HG02885 (cell line): ENCODE results near the gene SHC2.
"Not testable (repeated sequence)": the region's sequence is repeated elsewhere in the genome, so short reads cannot be mapped to it uniquely, and the experiment has no call there.

ENCODE experiments used
- ATAC-seq: cut with Tn5 transposase; IDR thresholded peaks from one replicate; pipeline ENCODE4 v1.9.1; 2021; ENCODE audit warnings: mild to moderate bottlenecking; ENCODE audit not compliant: unreplicated experiment, poor library complexity

SHC2 gene

DNA sequence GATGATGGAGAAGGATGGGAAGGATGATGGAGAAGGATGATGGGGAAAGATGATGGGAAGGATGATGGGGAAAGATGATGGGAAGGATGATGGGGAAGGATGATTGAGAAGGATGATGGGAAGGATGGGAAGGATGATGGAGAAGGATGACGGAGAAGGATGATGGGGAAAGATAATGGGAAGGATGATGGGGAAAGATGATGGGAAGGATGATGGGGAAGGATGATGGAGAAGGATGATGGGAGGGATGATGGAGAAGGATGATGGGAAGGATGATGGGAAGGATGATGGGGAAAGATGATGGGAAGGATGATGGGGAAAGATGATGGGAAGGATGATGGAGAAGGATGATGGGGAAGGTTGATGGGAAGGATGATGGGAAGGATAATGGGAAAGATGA, 66.0 kb downstream of the SHC2 start:
- not testable (repeated sequence) for ATAC-seq

DNA sequence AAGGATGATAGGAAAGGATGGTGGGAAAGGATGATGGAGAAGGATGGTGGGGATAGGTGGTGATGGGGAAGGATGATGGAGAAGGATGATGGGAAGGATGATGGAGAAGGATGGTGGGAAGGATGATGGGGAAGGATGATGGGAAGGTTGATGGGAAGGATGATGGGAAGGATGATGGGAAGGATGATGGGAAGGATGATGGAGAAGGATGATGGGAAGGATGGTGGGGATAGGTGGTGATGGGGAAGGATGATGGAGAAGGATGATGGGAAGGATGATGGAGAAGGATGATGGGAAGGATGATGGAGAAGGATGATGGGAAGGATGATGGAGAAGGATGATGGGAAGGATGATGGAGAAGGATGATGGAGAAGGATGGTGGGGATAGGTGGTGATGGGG, 67.3 kb downstream of the SHC2 start:
- not testable (repeated sequence) for ATAC-seq

DNA sequence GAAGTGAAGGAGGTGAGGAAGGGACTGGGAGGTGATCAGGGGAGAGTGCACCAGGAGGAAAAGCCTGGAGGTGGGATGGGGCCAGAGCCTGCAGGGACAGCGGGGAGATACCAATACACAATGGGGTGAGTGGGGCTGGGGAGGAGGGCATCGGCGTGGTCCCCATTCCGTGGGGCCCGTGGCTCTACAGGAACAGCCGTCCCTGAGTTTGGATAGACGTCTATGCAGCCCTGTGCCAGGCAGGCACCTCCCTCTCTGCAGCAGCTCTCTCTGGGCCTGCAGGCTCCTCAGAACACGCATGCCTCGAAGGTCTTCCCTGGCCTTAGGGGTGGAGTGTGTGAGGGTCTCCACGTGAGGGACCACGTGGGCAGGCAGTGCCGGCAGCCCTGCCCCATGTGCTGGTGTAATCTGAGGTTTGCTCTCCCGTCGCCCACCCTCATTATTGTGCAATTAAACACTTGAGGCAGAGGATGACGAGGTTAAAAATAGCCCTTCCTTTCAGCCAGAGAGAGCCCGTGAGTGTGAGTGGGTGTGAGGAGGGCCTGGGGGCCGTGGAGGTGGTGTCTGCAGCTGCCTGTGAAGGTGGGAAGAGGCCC, 68.4 kb downstream of the SHC2 start:
- no peak for ATAC-seq

GRCh38 chr19:391726-392374, 69.0 kb downstream of the SHC2 start:
- ATAC-seq: no peak

GRCh38 chr19:391207-391557, 69.7 kb downstream of the SHC2 start:
- ATAC-seq: no peak

DNA sequence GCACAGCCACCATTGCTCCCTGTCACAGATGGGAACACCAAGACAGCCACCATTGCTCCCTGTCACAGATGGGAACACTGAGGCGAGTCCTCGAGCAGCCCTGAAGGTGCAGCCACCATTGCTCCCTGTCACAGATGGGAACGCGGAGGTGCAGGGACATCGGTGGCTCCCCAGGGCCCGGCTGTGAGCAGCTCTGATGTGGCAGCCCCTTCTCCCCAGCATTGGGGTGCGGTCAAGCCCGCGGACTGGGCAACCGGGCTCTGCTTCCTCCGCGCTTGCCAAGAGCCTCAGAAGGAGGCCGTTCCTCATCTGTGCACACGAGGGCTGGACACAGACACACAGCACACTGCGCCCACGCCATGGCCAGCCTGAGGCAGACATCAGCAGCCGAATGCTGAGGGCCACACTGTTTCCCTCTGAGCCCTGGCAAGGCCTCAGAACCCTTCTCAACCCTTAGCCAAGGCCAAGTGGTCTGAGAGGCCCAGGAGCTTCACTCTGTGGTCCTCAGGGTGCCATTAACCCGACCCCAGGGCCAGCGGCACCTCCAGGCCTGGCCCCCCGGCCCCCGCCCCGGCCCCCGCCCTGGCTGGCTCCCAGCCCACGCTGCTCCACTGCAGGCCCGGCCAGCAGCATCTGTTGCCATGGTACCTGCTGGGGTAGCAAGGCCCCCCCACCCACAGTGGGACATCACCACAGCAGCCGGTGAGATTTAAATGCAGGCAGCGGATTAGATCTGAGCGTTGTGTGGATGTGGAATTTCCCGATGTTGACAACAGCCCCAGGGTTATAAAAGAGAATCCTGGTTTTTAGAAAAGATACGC, 70.2 kb downstream of the SHC2 start:
- ATAC-seq: no peak

- ATAC-seq: no peak
These were observed 70.9 kb downstream of the SHC2 start for GRCh38 chr19:389935-390289.

DNA sequence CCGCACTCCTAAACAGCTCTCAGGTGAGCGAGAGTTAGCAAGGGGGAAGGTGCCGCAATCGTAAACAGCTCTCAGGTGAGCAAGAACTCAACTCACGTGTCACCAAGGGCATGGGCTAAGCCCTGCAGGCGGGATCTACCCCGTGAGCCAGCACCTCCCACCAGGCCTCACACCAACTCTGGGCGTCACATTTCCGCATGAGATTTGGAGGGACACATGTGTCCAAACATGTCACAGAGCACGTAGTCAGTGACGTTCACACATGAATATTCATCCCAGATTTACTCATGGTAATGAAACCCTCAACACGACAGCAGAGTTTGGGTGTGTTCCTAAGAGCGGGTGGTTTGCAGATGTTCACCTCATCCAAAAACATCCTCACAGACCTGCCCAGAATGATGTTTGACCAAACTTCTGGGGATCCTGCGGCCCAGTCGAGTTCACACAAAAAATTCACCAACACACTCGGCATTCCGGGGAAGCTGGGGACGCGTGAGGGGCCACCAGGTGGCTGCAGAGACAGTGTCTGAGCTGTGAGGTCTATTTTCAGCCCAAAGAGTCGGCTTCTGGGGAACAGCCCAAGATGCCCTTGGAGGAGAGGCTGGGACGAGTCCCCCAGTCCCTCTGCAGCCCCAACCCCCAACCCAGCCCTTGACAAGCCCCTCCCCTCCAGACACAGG, 71.4 kb downstream of the SHC2 start:
- no peak for ATAC-seq

DNA sequence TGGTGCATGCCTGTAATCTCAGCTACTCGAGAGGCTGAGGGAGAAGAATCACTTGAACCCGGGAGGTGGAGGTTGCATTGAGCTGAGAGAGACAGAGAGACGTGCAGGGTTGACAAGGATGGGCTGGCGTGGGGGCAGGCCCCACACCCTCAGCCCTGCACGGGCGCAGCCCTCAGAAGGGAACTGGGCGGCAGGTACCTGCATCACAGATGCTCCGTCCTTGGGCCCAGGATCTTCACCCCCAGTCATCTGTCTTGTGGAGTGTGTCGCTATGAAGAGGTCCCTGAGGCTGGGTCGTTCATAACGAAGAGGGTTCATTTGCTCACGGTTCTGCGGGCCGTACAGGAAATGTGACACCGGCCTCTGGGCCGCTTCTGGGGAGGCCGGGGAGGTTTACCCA, 72.1 kb downstream of the SHC2 start:
- no peak for ATAC-seq

- ATAC-seq: no peak
These were observed 73.1 kb downstream of the SHC2 start for GRCh38 chr19:387777-388176.

- ATAC-seq: not testable (repeated sequence)
These were observed 74.1 kb downstream of the SHC2 start for GRCh38 chr19:386632-387301.

DNA sequence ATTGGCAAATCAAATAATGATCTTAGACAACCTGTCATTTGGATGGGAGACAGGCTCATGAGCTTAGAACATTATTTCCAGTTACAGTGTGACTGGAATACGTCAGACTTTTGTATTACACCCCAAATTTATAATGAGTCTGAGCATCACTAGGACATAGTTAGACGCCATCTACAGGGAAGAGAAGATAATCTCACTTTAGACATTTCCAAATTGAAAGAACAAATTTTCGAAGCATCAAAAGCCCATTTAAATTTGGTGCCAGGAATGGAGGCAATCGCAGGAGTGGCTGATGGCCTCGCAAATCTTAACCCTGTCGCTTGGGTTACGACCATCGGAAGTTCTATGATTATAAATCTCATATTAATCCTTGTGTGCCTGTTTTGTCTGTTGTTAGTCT, 74.6 kb downstream of the SHC2 start:
- not testable (repeated sequence) for ATAC-seq

DNA sequence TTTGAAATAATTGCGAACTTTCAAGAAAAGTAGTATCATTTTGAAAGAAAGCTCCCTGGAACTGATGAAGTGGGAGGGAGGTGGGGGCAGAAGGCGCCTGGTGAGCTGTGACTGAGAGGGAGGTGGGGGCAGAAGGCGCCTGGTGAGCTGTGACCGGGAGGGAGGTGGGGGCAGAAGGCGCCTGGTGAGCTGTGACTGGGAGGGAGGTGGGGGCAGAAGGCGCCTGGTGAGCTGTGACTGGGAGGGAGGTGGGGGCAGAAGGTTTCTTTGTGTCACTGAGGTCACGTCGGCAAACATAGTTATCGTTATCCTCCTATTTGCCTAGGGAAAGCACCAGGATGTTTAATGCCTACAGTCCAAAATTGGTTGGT, 76.0 kb downstream of the SHC2 start:
- no peak for ATAC-seq

DNA sequence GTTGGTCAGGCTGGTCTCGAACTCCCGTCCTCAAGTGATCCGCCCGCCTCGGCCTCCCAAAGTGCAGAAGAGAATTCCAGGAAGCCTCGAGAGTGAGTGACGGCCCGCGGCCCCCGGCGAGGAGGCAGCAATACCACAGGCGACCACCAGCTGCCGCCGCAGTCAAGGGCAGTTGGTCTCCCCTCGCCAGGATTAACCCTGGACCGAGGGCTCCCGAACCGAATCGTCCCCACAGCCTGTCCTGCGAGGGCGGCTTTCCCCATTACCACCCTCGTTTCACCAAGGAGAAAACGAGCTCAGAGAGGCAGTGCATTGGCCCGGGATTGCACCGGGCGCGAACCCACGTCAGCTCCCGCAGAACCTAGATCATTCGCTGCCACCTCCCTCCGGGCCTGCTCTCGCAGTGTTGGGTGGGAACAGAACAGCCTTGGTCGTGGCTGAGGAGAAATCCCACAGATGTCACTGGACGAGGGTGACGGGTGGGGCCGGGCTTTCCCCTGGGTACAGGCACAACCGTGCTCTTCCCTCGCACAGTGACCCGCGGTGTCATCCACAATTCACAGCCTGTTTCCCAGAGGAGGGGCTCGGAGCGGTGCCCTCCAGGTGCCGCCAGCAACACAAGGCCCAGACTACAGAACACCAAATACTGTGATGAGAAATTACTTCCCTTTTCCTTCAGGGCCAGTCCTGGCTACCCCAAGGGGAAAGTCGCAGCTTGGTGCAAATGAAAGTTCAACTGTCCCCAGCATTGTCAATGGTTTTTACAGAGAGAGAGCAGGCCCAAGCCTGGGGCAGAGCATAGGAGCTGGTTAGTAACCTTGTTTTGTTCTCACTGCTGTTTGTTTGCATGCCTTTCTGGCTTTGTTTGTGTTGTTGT, 76.7 kb downstream of the SHC2 start:
- no peak for ATAC-seq

GRCh38 chr19:383040-383439, 77.8 kb downstream of the SHC2 start:
- no peak for ATAC-seq

DNA sequence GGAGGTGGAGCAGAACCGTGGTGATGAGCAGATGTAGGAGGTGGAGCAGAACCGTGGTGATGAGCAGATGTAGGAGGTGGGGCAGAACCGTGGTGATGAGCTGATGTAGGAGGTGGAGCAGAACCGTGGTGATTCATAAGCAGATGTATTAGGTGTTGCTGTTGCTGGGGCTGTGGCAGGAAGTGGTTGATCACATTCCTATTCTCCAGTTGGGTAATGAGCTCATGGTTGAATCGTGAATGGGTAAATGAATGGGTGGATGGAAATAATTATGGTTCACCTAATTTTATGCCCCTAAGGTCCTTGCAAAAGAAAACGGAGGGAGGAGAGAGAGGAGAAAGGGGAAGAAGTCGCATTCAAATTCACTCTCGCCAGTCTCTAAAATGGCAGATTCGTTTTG, 78.3 kb downstream of the SHC2 start:
- not testable (repeated sequence) for ATAC-seq

DNA sequence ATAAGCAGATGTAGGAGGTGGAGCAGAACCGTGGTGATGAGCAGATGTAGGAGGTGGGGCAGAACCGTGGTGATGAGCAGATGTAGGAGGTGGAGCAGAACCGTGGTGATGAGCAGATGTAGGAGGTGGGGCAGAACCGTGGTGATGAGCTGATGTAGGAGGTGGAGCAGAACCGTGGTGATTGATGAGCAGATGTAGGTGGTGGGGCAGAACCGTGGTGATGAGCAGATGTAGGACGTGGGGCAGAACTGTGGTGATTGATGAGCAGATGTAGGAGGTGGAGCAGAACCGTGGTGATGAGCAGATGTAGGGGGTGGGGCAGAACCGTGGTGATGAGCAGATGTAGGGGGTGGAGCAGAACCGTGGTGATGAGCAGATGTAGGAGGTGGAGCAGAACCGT, 78.9 kb downstream of the SHC2 start:
- ATAC-seq: not testable (repeated sequence)

- not testable (repeated sequence) for ATAC-seq
These were observed 80.1 kb downstream of the SHC2 start for GRCh38 chr19:380618-381219.

DNA sequence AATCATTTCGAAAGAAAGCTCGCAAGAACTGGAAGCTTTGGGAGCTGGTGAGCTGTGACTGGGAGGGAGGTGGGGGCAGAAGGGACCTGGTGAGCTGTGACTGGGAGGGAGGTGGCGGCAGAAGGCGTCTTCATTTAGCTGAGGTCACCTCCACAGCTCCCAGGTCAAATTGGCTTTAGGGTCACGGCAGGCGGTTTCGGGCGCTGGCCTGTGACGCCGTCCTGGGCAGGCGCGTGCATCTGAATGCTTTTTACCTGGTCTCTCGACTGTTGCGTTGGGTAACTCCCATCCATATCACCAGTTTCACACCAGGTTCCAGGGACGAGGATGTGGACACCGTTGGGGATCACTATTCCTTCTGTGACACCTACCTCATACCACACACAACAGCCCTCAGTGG, 81.0 kb downstream of the SHC2 start:
- ATAC-seq: no peak
